ENCODE results near the gene BMP4. TPM values are rescaled to one million over a fixed set of nuclear protein-coding genes. Genes with fewer than 3 reads are reported as not detected.

Gene BMP4
- total RNA-seq, 1 donor from 2014 or later, result 6.5 TPM

Small RNA genes lying within 50 kb of the gene (microRNA-seq; reads per million reads assigned to microRNA genes)
- not detected for gene MIR5580 (ENCODE audit: borderline number of aligned reads)
